Heart left ventricle (tissue), 13 donors: ENCODE measurements around the gene SLC5A10.

Experiments used
- POLR2A ChIP-seq, 2 donors: fragments of 450-650 bp; IDR thresholded peaks; one replicate each; pipeline ENCODE4 v1.6.1; 2017; ENCODE audit warnings: antibody characterized with exemption in 2 of 2, mild to moderate bottlenecking in 2 of 2, moderate library complexity in 2 of 2
- TF ChIP-seq, protein P1 (sequence below), 12 donors: fragments of 200-600 bp; sonication (generic) in 4 of 12; IDR thresholded peaks; one replicate each; pipeline versions ENCODE4 v1.5.0 to v1.8.0; 2018 to 2022; ENCODE audit warnings: antibody characterized with exemption in 12 of 12, mild to moderate bottlenecking in 5 of 12
- donor health status: ischemic (EF 13 %, LVEDD 7.1; RV severe dilation, severe dysfunction).
- donor health status: DM: no; HTN: yes; CAD: no.
- donor health status: DM: no; HTN: no; CAD: no.
- donor health status: ischemic (EF 25% LVEDD 6.9; RV normal size, moderate dysfunction).
- donor health status: ischemic (EF 25% LVEDD 5.7; RV mildly dilated, moderate dysfunction).
- donor health status: ischemic (EF 35%, LVEDD 5.7; RV mildly dilated, moderate dysfunction).
- donor health status: nonischemic (EF 11% LVEDD 7.7; RV severe dilation, severe dysfunction).
- donor health status: DM: yes; HTN: yes; CAD: no.
- donor health status: PGD.
- donor health status: ischemic (EF 29% LVEDD 5.4; RV normal size, mild dysfunction).
- donor health status: nonischemic (EF 23%, LVEDD 6.1; RV moderate dilation, normal function).

DNA sequence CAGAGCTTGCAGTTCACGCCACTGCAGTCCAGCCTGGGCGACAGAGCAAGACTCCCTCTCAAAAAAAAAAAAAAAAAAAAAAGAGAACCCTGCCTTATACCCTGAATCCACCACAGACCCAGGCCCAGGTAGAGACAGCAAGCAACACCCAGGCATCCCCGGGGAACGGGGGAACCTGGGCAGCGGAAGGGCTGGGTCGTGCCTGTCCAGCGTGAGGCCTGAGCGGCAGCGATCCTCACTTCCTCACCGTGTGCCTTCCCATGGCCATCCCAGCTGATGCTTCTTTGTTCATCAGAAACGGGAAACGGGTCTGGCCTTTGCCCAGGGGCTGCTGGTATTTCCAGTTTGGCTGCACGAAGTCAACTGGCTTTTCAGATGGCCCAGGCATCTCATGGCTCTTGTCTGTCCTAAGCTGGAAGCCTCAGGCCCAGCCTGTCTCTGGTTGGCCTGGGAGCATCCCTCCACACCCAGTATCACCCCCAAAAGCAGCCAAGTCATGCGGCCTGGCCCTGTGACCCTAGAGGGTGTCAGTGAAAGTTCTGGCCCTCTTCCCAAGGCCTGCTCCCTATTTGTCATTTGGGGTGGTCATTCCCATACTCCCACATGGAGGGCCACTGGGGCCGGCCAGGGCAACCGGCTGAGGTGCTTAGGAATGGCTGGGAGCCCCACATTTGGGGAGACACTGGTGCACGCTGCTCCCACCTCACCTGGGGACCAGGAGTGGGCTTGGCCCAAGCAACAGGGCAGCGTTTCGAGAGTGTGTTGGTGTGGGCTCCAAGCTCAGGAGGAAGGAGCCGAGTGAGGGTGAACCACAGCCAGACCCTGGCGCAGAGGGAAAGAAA is 32.5 kb downstream of the SLC5A10 start:
- TF ChIP-seq, protein P1, sequence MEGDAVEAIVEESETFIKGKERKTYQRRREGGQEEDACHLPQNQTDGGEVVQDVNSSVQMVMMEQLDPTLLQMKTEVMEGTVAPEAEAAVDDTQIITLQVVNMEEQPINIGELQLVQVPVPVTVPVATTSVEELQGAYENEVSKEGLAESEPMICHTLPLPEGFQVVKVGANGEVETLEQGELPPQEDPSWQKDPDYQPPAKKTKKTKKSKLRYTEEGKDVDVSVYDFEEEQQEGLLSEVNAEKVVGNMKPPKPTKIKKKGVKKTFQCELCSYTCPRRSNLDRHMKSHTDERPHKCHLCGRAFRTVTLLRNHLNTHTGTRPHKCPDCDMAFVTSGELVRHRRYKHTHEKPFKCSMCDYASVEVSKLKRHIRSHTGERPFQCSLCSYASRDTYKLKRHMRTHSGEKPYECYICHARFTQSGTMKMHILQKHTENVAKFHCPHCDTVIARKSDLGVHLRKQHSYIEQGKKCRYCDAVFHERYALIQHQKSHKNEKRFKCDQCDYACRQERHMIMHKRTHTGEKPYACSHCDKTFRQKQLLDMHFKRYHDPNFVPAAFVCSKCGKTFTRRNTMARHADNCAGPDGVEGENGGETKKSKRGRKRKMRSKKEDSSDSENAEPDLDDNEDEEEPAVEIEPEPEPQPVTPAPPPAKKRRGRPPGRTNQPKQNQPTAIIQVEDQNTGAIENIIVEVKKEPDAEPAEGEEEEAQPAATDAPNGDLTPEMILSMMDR (IDR thresholded peaks at IDR 0.05): no peak
- no peak for TF ChIP-seq POLR2A (IDR thresholded peaks at IDR 0.05)
